Astrocyte of the cerebellum (primary cell): ENCODE measurements around the gene KRT77.

ENCODE experiments used
- DNase-seq: peaks from one replicate; pipeline ENCODE4 v3.0.0-alpha.2; 2011; ENCODE audit warnings: low read depth
- H3K4me3 ChIP-seq: 2 replicates; pipeline ENCODE4 v1.5.1; 2011; ENCODE audit warnings: mild to moderate bottlenecking, low read depth, low read length, moderate library complexity
- in situ Hi-C: cut with HindIII; loops from 2 replicates; pipeline ENCODE4 v1.10.0; 2017; ENCODE audit warnings: low sequenced_read_pairs
- TF ChIP-seq, protein P1 (sequence below): IDR thresholded peaks from 2 replicates; pipeline ENCODE4 v1.5.1; 2012; ENCODE audit warnings: low read length, low read depth, moderate library complexity, mild to moderate bottlenecking; ENCODE audit errors: missing control alignments

Gene KRT77

DNA sequence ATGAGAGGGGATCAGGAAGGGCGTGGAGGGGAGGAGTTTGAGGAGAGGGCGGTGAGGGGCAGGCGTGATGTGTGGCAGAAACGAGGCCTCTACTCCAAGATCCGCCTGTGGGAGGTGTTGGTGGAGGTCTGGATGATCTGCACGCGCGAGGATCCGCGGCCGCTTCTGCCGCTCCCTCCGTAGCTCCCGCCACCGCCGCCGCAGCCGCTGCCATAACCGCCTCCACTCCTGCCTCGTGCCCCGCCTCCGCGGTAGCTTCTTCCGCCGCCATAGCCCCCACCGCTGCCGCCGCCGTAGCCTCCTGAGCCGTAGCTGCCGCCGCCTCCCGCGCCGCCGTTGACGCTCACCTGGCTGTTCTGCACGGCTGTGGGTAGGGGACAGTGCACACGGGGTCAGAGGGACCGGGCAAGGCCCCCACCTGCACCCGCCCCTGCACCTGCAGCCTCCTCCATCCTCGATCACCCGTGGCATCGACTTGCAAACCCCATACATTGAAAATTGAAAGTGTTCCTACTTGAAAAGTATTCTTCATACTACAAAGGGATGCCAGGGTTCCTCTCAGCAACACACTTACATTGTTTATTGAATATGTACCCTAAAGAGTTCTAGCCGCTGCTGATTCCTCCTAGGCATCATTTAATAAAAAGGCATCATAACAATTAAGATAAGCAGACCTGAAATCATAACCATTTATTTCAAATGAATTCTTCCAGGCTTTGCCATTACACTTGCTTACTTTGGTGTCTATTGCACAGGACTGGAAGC lies 12.1 kb downstream of the KRT77 start:
- H3K4me3 ChIP-seq = no peak overlapping the region
- TF ChIP-seq, protein P1, sequence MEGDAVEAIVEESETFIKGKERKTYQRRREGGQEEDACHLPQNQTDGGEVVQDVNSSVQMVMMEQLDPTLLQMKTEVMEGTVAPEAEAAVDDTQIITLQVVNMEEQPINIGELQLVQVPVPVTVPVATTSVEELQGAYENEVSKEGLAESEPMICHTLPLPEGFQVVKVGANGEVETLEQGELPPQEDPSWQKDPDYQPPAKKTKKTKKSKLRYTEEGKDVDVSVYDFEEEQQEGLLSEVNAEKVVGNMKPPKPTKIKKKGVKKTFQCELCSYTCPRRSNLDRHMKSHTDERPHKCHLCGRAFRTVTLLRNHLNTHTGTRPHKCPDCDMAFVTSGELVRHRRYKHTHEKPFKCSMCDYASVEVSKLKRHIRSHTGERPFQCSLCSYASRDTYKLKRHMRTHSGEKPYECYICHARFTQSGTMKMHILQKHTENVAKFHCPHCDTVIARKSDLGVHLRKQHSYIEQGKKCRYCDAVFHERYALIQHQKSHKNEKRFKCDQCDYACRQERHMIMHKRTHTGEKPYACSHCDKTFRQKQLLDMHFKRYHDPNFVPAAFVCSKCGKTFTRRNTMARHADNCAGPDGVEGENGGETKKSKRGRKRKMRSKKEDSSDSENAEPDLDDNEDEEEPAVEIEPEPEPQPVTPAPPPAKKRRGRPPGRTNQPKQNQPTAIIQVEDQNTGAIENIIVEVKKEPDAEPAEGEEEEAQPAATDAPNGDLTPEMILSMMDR = no peak
- in situ Hi-C loops = no loop called here
- no peak for DNase-seq

DNA sequence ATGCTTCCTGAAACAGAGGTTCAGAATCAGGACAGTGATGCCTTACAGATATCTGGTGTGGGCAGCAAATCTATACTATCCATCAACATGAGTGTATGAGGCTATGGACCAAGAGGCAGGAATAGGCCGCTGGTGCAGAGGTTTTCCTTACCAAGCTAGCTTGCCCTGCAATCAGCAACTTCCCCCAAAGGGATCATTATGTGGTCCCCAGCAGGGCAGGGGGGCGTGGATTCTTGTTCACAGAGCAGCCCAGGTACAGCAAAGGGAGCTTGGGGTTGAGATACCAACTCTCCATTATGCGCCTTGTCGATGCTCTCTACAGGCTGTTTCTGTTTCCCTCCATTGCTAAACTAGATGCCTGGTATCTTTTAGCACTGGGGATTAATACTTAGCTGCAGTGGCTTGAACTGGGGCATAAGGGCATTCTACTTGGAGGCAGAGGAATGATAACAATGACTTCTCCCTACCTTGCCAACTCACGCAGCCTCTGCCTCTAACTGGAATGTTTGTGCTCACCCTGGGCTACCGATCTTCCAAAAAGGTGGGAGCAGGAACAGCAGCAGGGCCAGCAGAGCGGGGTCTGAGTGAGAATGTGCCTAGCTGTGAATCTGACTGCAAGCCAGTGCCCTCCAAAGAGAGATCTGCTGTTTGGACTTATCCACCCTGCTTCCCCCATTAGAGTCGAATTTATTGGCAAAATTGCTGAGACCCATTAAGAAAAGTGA lies 12.8 kb downstream of the KRT77 start:
- no peak overlapping the region for H3K4me3 ChIP-seq
- TF ChIP-seq, protein P1 = no peak
- DNase-seq = no peak
- in situ Hi-C loops = no loop called here

DNA sequence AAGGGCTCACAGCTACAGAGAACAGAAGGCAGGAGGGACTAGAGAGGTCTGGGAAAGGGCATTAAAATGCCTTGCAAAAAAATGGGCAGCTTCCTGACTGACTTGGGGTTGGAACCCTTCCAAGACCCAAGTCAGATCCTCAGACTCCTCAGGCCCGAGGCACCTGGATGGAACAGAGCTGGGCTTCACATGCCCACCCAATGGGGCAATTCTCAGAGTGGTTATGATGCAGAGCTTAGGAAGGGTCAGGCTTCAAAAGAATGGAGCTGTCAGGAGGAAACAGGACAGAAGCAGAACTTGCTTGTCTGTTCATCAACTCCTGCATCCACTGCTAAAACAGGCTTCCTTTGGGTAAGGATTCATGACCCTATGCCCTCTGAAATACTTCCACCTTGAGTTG lies 13.4 kb downstream of the KRT77 start:
- in situ Hi-C loops = no loop called here
- no peak for DNase-seq
- TF ChIP-seq, protein P1 = no peak
- no peak overlapping the region for H3K4me3 ChIP-seq

DNA sequence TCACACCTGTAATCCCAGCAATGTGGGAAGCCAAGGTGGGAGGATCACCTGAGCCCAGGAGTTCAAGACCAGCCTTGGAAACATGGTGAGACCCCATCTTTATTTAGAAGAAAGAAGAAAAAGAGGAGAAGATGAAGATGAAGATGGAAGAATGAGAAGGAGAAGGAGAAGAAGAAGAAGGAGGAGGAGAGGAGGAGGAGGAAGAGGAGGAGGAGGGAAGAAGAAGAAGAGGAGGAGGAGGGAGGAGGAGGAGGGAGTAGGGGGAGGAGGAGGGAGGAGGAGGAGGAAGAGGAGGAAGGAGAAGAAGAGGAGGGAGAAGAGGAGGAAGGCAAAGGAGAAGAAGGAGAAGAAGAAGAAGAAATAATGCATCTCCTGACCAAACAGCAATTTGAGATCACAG lies 14.1 kb downstream of the KRT77 start:
- TF ChIP-seq, protein P1 = no peak

DNA sequence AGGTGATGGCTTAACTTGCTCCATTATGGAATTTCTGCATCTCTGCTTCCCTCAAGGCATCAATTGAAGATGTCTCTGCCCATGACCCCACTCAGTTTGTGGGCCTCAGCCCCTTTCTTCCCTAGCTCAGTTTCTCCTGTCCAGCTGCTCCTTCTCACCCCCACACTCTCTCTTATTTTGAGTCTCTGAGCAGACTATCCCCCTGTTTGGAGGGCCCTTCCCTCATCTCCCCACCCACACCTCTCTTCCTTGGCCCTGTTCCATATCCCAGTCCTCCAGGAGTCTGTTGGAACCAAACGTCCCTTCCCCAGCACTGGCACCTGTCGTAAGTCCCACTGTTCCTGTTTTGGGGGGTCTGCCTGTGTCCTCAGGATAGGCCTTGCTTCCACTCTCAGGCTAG lies 14.8 kb downstream of the KRT77 start:
- DNase-seq = no peak
- in situ Hi-C loops = no loop called here
- TF ChIP-seq, protein P1 = no peak
- no peak overlapping the region for H3K4me3 ChIP-seq

More for the DNA sequence above, 14.1 kb downstream of the KRT77 start:
- no peak overlapping the region for H3K4me3 ChIP-seq
- DNase-seq = no peak
- in situ Hi-C loops = no loop called here

DNA sequence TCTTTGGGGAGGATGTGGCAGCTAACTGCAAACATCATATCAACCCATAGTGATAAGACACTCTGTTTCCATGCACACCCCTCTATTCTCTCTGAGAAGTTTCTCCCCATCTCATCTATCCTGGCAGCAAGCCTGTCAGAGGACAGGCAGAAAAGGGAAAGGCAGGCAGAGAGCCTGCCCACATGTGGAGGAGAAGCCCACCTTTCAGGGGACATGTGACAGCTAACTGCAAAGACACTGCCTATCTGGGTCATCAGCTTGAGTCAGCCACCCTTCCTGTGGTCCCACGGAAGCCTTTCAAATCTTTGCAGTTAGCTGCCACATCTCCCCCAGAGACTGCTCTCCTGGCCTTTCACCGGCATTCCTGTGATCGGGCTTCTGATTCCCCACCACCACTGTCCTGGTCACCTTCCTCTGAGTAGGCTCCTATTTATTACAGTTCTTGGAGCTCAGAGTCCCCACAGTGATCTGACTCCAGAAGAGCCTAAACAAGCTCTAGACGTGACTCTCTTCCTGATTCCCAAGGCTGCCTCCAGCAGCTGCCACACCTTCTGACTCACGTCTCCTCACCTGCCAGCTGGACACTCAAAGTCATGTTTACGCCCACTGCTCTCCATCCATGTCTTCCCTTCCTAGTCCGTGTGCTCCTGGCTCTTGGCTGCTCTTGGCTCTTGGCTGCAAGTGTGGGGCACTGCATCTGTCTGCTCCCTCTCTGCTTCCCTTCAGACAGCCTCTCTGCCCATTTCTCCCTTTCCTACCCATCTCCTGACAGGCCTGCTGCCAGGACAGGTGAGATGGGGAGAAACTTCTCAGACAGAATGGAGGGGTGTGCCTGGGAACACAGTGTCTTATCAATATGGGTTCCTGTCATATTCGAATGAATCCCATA lies 15.6 kb downstream of the KRT77 start:
- TF ChIP-seq, protein P1 = no peak
- in situ Hi-C loops = no loop called here
- H3K4me3 ChIP-seq = no peak overlapping the region
- no peak for DNase-seq
